Suprapubic skin (tissue), 4 donors: Measurements from ENCODE around the gene MPDU1. TPM values are rescaled to one million over a fixed set of nuclear protein-coding genes. Genes with fewer than 3 reads are reported as not detected.

Experiments used
- DNase-seq, 2 donors: peaks; one replicate each; pipeline ENCODE4 v3.0.0-alpha.2; 2019; ENCODE audit warnings: low spot score in 2 of 2
- H3K27ac ChIP-seq: fragments of 200-600 bp; sonication (generic); one replicate; pipeline ENCODE4 v1.5.1; 2019
- H3K27me3 ChIP-seq: fragments of 200-600 bp; sonication (generic); one replicate; pipeline ENCODE4 v1.5.1; 2019
- H3K36me3 ChIP-seq: fragments of 200-600 bp; sonication (generic); one replicate; pipeline ENCODE4 v1.5.1; 2019
- H3K4me1 ChIP-seq: fragments of 200-600 bp; sonication (generic); one replicate; pipeline ENCODE4 v1.5.1; 2019
- H3K4me3 ChIP-seq: fragments of 200-600 bp; sonication (generic); one replicate; pipeline ENCODE4 v1.5.1; 2019; ENCODE audit warnings: mild to moderate bottlenecking
- H3K9me3 ChIP-seq: fragments of 200-600 bp; sonication (generic); one replicate; pipeline ENCODE4 v1.5.1; 2019
- EP300 ChIP-seq: sonication (generic); formaldehyde crosslinking; IDR thresholded peaks from one replicate; pipeline ENCODE4 v1.6.1; 2017; ENCODE audit warnings: antibody characterized with exemption
- POLR2A ChIP-seq, 2 donors: fragments of 450-650 bp; IDR thresholded peaks; one replicate each; pipeline ENCODE4 v1.6.1; 2017; ENCODE audit warnings: antibody characterized with exemption in 2 of 2, mild to moderate bottlenecking in 2 of 2, moderate library complexity in 2 of 2
- POLR2AphosphoS5 ChIP-seq, 3 donors: sonication (generic); formaldehyde crosslinking; IDR thresholded peaks; one replicate each; pipeline ENCODE4 v1.6.1; 2017; ENCODE audit warnings: antibody characterized with exemption in 3 of 3
- WGBS: methylation state at CpG from one replicate; pipeline ENCODE4 v1.1.5; 2018; 5-methylcytosine and 5-hydroxymethylcytosine counted together
- total RNA-seq, 4 donors: library from RNA; depleted of rRNA; stranded (reverse); fragments of >200 nt; gene quantifications; one replicate each; pipeline ENCODE4 v1.1.0, GENCODE V29; 2016
- TF ChIP-seq, protein P1 (sequence below), 2 donors: fragments of 200-600 bp in 1 of 2; fragments of 450-650 bp in 1 of 2; sonication (generic) in 1 of 2; IDR thresholded peaks; one replicate each; pipeline ENCODE4 v1.5.1; 2016 to 2019; ENCODE audit warnings: antibody characterized with exemption in 2 of 2, mild to moderate bottlenecking in 1 of 2, moderate library complexity in 1 of 2

MPDU1 gene
- total RNA-seq, 4 donors from 2014 or later, result 54.3 to 104 (median 86.3) TPM

DNA sequence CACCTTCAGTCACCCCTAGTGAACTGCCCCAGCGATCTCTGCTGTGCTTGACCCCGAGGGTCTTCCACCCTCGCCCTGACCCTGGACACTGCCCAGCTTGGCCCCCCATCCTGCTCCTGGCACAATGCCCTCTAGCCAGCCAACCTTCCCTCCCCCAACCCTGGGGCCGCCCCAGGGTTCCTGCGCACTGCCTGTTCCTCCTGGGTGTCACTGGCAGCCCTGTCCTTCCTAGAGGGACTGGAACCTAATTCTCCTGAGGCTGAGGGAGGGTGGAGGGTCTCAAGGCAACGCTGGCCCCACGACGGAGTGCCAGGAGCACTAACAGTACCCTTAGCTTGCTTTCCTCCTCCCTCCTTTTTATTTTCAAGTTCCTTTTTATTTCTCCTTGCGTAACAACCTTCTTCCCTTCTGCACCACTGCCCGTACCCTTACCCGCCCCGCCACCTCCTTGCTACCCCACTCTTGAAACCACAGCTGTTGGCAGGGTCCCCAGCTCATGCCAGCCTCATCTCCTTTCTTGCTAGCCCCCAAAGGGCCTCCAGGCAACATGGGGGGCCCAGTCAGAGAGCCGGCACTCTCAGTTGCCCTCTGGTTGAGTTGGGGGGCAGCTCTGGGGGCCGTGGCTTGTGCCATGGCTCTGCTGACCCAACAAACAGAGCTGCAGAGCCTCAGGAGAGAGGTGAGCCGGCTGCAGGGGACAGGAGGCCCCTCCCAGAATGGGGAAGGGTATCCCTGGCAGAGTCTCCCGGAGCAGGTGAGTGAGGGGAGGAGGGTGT lies 24.9 kb upstream of the MPDU1 start, which contains the start of gene TNFSF13:
Gene TNFSF13, plus strand, starts transcription at position 207 of the 776 bp plus-strand sequence. Its CDS starts 290 bp downstream, at position 497.
- Histone ChIP-seq H3K4me1 (peaks cover 56% of the 10 kb centered on the region), H3K27ac (peak within 1 kb of the TSS; percentile 92), H3K4me3 (peak within 1 kb of the TSS; percentile 96), H3K27me3 (no peaks in the 10 kb centered on the region), H3K9me3 (no peaks in the 10 kb centered on the region), H3K36me3 (peaks cover 7% of the 10 kb centered on the region)
- 18% methylated on average over 16 of the region's 16 CpGs for WGBS
- TF ChIP-seq, protein P1, sequence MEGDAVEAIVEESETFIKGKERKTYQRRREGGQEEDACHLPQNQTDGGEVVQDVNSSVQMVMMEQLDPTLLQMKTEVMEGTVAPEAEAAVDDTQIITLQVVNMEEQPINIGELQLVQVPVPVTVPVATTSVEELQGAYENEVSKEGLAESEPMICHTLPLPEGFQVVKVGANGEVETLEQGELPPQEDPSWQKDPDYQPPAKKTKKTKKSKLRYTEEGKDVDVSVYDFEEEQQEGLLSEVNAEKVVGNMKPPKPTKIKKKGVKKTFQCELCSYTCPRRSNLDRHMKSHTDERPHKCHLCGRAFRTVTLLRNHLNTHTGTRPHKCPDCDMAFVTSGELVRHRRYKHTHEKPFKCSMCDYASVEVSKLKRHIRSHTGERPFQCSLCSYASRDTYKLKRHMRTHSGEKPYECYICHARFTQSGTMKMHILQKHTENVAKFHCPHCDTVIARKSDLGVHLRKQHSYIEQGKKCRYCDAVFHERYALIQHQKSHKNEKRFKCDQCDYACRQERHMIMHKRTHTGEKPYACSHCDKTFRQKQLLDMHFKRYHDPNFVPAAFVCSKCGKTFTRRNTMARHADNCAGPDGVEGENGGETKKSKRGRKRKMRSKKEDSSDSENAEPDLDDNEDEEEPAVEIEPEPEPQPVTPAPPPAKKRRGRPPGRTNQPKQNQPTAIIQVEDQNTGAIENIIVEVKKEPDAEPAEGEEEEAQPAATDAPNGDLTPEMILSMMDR (IDR thresholded peaks at IDR 0.05), result no peak
- no peak for TF ChIP-seq EP300
- DNase-seq, result no peak

DNA sequence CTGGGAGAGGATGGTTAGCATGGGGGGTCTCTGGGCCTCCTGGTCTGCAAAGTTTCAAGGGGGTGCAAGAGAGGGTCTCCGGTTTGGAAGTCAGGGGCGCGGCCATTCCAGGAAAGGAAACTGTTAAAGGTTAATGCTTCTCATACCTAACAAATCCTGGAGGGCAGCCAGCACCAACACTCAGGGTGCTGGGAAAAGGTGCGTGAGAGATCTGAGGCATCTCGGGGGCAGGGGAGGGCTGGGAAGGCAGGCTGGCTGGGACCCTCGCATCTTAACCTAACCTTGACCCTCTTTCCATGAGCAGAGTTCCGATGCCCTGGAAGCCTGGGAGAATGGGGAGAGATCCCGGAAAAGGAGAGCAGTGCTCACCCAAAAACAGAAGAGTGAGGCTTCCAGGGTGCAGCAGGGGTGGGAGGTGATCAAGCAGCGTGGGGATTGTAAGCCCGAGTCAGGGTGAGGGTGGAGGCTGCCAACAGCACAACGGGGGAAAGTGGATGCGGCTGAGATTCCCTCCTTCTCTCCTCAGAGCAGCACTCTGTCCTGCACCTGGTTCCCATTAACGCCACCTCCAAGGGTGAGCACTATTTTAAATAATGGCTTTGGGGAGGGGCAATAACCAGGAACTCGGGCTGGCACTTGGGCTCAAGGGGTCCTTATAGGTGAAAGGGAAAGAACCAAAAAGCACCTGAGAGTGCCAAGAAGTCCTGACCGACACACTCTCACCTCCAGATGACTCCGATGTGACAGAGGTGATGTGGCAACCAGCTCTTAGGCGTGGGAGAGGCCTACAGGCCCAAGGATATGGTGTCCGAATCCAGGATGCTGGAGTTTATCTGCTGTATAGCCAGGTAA lies 24.1 kb upstream of the MPDU1 start:
- Histone ChIP-seq H3K27me3 (no peaks in the 10 kb centered on the region), H3K4me3 (peak overlapping the region; percentile 96), H3K4me1 (peaks cover 57% of the 10 kb centered on the region), H3K36me3 (peaks cover 14% of the 10 kb centered on the region), H3K9me3 (no peaks in the 10 kb centered on the region), H3K27ac (peak overlapping the region; percentile 95)
- WGBS, result 50% methylated on average over 18 of the region's 18 CpGs
- DNase-seq, result no peak
- no peak for TF ChIP-seq POLR2A (IDR thresholded peaks at IDR 0.05)
- no peak for TF ChIP-seq POLR2AphosphoS5 (IDR thresholded peaks at IDR 0.05)
- TF ChIP-seq EP300, result no peak
- TF ChIP-seq, protein P1 (IDR thresholded peaks at IDR 0.05), result no peak

DNA sequence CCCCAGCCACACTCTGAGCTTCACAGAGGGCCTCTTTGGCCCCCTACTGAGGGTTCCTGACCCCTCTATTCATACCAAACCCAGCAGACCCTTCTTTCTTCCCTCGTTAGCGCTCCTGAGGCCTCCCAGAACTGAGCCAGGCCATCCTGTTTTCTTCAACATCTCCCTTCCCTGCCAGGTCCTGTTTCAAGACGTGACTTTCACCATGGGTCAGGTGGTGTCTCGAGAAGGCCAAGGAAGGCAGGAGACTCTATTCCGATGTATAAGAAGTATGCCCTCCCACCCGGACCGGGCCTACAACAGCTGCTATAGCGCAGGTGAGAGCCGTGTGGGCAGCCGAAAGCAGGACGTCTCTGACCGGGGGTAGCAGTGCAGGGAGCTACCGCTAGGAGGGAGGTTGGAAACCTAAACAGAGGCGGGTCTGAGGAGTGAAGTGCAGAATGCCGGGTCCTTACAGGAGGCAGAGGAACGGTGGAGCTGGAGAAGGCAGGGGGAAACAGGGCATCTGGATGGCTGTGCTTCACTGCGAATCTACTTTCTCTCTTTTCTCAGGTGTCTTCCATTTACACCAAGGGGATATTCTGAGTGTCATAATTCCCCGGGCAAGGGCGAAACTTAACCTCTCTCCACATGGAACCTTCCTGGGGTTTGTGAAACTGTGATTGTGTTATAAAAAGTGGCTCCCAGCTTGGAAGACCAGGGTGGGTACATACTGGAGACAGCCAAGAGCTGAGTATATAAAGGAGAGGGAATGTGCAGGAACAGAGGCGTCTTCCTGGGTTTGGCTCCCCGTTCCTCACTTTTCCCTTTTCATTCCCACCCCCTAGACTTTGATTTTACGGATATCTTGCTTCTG lies 23.3 kb upstream of the MPDU1 start:
- peaks cover 57% of the 10 kb centered on the region for H3K4me1 ChIP-seq

DNA sequence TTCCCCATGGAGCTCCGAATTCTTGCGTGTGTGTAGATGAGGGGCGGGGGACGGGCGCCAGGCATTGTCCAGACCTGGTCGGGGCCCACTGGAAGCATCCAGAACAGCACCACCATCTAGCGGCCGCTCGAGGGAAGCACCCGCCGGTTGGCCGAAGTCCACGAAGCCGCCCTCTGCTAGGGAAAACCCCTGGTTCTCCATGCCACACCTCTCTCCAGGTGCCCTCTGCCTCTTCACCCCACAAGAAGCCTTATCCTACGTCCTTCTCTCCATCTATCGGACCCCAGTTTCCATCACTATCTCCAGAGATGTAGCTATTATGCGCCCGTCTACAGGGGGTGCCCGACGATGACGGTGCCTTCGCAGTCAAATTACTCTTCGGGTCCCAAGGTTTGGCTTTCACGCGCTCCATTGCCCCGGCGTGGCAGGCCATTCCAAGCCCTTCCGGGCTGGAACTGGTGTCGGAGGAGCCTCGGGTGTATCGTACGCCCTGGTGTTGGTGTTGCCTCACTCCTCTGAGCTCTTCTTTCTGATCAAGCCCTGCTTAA lies 22.6 kb upstream of the MPDU1 start:
- peak; percentile 96 for DNase-seq
- Histone ChIP-seq H3K4me1 (peaks cover 57% of the 10 kb centered on the region), H3K36me3 (peaks cover 29% of the 10 kb centered on the region), H3K27ac (peak overlapping the region; percentile 95), H3K9me3 (no peaks in the 10 kb centered on the region), H3K4me3 (peak overlapping the region; percentile 96), H3K27me3 (no peaks in the 10 kb centered on the region)
- TF ChIP-seq EP300 (no peak), POLR2AphosphoS5 (IDR thresholded peaks at IDR 0.05) (peak in 1 of 3 donors; percentile 51), POLR2A (IDR thresholded peaks at IDR 0.05) (no peak)
- TF ChIP-seq, protein P1 (IDR thresholded peaks at IDR 0.05), result peak; percentile 76 to 86
- under 1% methylated on average over 29 of the region's 32 CpGs for WGBS

More for the DNA sequence above, 23.3 kb upstream of the MPDU1 start:
- no peaks in the 10 kb centered on the region for H3K9me3 ChIP-seq
- TF ChIP-seq POLR2AphosphoS5 (IDR thresholded peaks at IDR 0.05) (no peak), POLR2A (IDR thresholded peaks at IDR 0.05) (no peak)
- TF ChIP-seq, protein P1 (IDR thresholded peaks at IDR 0.05), result peak; percentile 52 to 64
- H3K36me3 ChIP-seq, result peaks cover 22% of the 10 kb centered on the region
- H3K27me3 ChIP-seq, result no peaks in the 10 kb centered on the region
- peak overlapping the region; percentile 95 for H3K27ac ChIP-seq
- DNase-seq, result peak in 1 of 2 donors; percentile 82
- H3K4me3 ChIP-seq, result peak overlapping the region; percentile 96
- 30% methylated on average over 22 of the region's 22 CpGs for WGBS
